Vagina (tissue), 2 donors: ENCODE data around the gene AUP1. TPM values are rescaled to one million over a fixed set of nuclear protein-coding genes. Genes with fewer than 3 reads are reported as not detected.

Experiments
- DNase-seq, 2 donors: peaks; one replicate each; pipeline ENCODE4 v3.0.0-alpha.2; 2017; ENCODE audit errors: extremely low spot score in 2 of 2
- H3K27ac ChIP-seq: fragments of 200-600 bp; sonication (generic); one replicate; pipeline ENCODE4 v1.5.1; 2019
- H3K27me3 ChIP-seq: fragments of 200-600 bp; sonication (generic); one replicate; pipeline ENCODE4 v1.5.1; 2019
- H3K36me3 ChIP-seq, 2 donors: fragments of 200-600 bp; sonication (generic); one replicate each; pipeline ENCODE4 v1.5.1; 2017 to 2019
- H3K4me1 ChIP-seq: fragments of 200-600 bp; sonication (generic); one replicate; pipeline ENCODE4 v1.5.1; 2019
- H3K4me3 ChIP-seq, 2 donors: fragments of 200-600 bp; sonication (generic); 1 replicate in 1 of 2; 2 replicates in 1 of 2; pipeline ENCODE4 v1.5.1; 2016 to 2019
- H3K9me3 ChIP-seq: fragments of 200-600 bp; sonication (generic); one replicate; pipeline ENCODE4 v1.5.1; 2019
- POLR2A ChIP-seq, 2 donors: fragments of 450-650 bp; IDR thresholded peaks; one replicate each; pipeline ENCODE4 v1.6.1; 2017; ENCODE audit warnings: antibody characterized with exemption in 2 of 2, mild to moderate bottlenecking in 2 of 2, moderate library complexity in 2 of 2
- POLR2AphosphoS5 ChIP-seq, 2 donors: sonication (generic); formaldehyde crosslinking; IDR thresholded peaks; one replicate each; pipeline ENCODE4 v1.9.0; 2017; ENCODE audit warnings: antibody characterized with exemption in 2 of 2, mild to moderate bottlenecking in 2 of 2, low read depth in 1 of 2; ENCODE audit not compliant: insufficient read depth in 1 of 2
- intact Hi-C: fragments of 100-400 bp; cut with DNase I; formaldehyde crosslinking; loops from one replicate; pipeline ENCODE4 v1.15.1; 2023
- total RNA-seq: library from RNA; depleted of rRNA; stranded (reverse); fragments of >200 nt; gene quantifications from one replicate; pipeline ENCODE4 v1.2.3, GENCODE V29; 2016
- TF ChIP-seq, protein P1 (sequence below), 3 experiments: fragments of 450-650 bp in 2 of 3; fragments of 200-600 bp in 1 of 3; sonication (generic) in 1 of 3; IDR thresholded peaks; one replicate each; pipeline ENCODE4 v1.5.1; 2017 to 2019; ENCODE audit warnings: antibody characterized with exemption in 3 of 3, mild to moderate bottlenecking in 2 of 3, moderate library complexity in 2 of 3

AUP1 gene
- total RNA-seq, 1 donor from 2014 or later: 124 TPM

DNA sequence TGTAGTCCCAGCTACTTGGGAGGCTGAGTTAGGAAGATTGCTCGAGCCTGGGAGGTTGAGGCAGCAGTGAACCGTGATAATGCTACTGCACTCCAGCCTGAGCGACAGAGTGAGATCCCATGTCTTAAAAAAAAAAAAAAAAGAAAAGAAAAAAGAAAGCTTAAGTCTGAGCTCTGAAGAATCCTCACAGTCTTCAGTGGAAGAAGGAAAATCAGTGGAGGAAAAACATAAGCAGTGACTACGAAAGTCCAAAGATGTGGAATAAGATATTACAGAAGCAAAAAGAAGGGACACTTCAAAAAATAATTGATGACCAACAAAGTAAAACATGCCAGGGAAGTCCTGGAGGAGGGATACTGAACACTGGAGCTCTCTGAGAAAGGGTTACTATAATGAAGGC lies 19.2 kb downstream of the AUP1 start:
- H3K27me3 ChIP-seq: peaks cover 30% of the 10 kb centered on the region
- TF ChIP-seq, protein P1, sequence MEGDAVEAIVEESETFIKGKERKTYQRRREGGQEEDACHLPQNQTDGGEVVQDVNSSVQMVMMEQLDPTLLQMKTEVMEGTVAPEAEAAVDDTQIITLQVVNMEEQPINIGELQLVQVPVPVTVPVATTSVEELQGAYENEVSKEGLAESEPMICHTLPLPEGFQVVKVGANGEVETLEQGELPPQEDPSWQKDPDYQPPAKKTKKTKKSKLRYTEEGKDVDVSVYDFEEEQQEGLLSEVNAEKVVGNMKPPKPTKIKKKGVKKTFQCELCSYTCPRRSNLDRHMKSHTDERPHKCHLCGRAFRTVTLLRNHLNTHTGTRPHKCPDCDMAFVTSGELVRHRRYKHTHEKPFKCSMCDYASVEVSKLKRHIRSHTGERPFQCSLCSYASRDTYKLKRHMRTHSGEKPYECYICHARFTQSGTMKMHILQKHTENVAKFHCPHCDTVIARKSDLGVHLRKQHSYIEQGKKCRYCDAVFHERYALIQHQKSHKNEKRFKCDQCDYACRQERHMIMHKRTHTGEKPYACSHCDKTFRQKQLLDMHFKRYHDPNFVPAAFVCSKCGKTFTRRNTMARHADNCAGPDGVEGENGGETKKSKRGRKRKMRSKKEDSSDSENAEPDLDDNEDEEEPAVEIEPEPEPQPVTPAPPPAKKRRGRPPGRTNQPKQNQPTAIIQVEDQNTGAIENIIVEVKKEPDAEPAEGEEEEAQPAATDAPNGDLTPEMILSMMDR (IDR thresholded peaks at IDR 0.05): no peak

DNA sequence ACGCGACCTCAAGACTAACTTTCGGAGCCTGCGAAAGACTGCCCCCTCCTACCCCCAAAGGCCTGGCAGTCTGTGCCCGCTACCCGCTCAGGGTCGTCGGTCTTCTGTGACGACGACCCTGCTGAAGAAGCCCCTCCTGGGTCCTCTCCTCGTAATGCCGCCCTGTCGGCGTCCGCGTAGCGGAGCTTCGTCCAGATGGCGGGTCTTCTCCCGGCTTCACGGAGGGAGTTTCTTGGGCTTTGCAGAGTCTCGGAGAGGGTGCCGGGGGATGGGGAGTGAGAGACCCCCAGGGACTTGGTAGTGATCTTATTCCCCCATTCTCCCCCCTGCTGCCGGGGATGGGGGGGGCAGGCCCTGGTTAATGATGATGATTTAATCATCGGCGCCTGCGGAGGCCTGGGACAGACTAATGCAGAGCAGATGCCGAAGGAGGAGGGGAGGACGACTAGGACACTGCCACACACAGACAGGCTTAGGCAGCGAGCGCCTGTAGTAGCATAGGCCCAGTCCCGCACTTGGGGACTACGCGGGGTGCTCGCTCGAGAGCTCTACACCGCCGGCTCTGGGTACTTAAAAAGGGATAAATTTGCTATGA lies 21.5 kb downstream of the AUP1 start:
- intact Hi-C loops: no loop called here
- peak overlapping the region; percentile 98 for H3K27ac ChIP-seq
- TF ChIP-seq POLR2AphosphoS5 (IDR thresholded peaks at IDR 0.05; ENCODE audit: insufficient read depth in 1 of 2, low read depth in 1 of 2) (no peak), POLR2A (IDR thresholded peaks at IDR 0.05) (no peak)
- TF ChIP-seq, protein P1 (IDR thresholded peaks at IDR 0.05): no peak
- no peaks in the 10 kb centered on the region for H3K9me3 ChIP-seq
- peaks cover 0 to 21% of the 10 kb centered on the region in 2 donors for H3K36me3 ChIP-seq
- H3K4me1 ChIP-seq: peaks cover 44% of the 10 kb centered on the region
- peak overlapping the region; percentile 76 to 91 for H3K4me3 ChIP-seq
- no peak for DNase-seq
- H3K27me3 ChIP-seq: peaks cover 10% of the 10 kb centered on the region

More for the DNA sequence above, 19.2 kb downstream of the AUP1 start:
- H3K4me1 ChIP-seq: peaks cover 43% of the 10 kb centered on the region
- intact Hi-C loops: no loop called here
- no peak for DNase-seq
- H3K9me3 ChIP-seq: no peaks in the 10 kb centered on the region
- H3K27ac ChIP-seq: no peak overlapping the region
- H3K4me3 ChIP-seq: no peak overlapping the region
- peaks cover 0 to 12% of the 10 kb centered on the region in 2 donors for H3K36me3 ChIP-seq

DNA sequence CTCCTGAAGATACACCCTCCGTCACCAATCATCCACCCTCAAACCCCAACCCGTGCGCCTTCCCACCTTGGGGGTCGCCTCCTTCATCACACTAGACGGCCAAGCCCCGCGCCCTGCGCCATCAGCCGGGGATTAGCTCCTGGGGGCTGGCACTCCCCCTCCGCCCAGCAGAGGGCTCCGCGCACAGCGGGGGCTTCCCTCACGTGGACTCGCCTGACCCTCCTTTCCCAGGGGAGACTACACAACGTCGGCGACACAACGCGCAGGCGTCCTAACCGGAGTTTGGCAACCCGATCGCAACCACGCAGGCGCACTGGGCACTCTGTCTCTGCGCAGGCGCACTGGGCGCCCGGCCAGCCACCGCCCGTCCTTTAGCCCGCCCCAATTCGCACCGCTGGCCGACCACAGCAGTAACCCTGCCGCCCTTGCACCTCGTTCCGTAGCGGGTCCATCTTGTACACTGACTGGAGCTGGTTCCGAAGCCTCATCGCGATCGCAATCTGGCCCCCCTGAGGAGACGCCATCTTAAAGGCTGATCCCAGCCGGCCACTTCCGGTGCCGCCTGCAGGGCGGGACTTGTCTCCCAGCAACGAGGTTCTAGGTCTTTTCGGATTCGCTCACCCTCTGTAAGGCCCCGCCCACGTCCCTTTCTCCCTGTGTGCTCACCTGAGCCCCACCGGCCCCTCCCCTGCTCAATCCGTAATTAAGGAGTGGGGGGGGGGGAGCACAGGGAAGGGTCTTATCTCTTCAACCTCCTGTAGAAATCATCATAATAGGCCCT lies 22.2 kb downstream of the AUP1 start, which contains the start of gene PCGF1:
Gene PCGF1, minus strand, starts transcription at position 551 of the 781 bp plus-strand sequence. Its CDS starts 27 bp downstream, at position 524.
- Histone ChIP-seq H3K9me3 (no peaks in the 10 kb centered on the region), H3K36me3 (peaks cover 0 to 21% of the 10 kb centered on the region in 2 donors), H3K27me3 (peaks cover 6% of the 10 kb centered on the region), H3K4me1 (peaks cover 51% of the 10 kb centered on the region), H3K4me3 (peak within 1 kb of the TSS; percentile 76 to 91), H3K27ac (peak within 1 kb of the TSS; percentile 98)
- peak in 1 of 2 donors; percentile 98 for DNase-seq
- intact Hi-C loops: no loop called here
- TF ChIP-seq, protein P1 (IDR thresholded peaks at IDR 0.05): peak in 1 of 3 experiments; percentile 20
- TF ChIP-seq POLR2A (IDR thresholded peaks at IDR 0.05): no peak
- peak; percentile 85 to 93 for TF ChIP-seq POLR2AphosphoS5 (IDR thresholded peaks at IDR 0.05; ENCODE audit: insufficient read depth in 1 of 2, low read depth in 1 of 2)

DNA sequence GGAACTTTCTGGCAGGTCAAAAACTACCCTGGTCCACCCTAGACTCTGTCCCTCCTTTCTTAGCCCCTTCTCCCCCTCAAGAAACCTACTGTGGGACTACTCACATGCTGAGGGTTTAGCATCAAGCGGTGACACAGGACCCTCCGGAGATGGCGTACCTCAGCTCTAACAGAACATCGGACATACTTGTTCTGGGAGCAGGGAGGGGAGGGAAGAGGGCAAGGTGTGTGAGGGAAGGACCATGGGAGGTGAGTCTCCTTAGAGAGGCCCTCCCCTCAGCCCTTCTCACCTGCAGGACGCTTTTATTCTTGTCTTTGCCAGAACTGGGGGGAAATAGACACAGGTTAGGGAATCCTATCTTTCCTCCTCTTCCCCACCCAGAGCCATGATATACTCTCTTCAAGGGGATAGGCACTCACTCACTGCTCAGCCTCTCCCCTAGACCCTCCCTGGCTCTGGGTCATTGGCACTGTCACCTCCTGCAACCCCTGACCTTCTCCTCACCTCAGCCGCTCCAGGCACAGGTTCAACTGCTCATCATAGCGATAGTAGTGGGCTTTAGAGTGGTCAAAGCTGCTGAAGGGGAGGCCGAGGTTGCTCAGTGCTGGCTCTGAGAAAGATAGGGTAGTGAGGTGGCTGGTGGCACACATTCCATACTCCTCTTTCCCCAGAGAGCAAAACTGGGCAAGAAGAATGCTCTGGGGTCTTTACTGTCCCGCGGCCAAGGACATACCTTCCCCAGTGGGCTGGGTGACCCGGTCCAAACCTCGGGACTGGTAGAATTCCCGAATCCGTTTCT lies 23.9 kb downstream of the AUP1 start:
- Histone ChIP-seq H3K27me3 (no peaks in the 10 kb centered on the region), H3K4me3 (no peak overlapping the region), H3K9me3 (no peaks in the 10 kb centered on the region), H3K27ac (no peak overlapping the region), H3K36me3 (peaks cover 0 to 21% of the 10 kb centered on the region in 2 donors), H3K4me1 (peaks cover 55% of the 10 kb centered on the region)
- no peak for DNase-seq
- TF ChIP-seq, protein P1 (IDR thresholded peaks at IDR 0.05): no peak
- intact Hi-C loops: no loop called here
